ENCODE measurements around the gene NOL3.
"Not testable (repeated sequence)": the region's sequence is repeated elsewhere in the genome, so short reads cannot be mapped to it uniquely, and the experiment has no call there.

The NOL3 gene

DNA sequence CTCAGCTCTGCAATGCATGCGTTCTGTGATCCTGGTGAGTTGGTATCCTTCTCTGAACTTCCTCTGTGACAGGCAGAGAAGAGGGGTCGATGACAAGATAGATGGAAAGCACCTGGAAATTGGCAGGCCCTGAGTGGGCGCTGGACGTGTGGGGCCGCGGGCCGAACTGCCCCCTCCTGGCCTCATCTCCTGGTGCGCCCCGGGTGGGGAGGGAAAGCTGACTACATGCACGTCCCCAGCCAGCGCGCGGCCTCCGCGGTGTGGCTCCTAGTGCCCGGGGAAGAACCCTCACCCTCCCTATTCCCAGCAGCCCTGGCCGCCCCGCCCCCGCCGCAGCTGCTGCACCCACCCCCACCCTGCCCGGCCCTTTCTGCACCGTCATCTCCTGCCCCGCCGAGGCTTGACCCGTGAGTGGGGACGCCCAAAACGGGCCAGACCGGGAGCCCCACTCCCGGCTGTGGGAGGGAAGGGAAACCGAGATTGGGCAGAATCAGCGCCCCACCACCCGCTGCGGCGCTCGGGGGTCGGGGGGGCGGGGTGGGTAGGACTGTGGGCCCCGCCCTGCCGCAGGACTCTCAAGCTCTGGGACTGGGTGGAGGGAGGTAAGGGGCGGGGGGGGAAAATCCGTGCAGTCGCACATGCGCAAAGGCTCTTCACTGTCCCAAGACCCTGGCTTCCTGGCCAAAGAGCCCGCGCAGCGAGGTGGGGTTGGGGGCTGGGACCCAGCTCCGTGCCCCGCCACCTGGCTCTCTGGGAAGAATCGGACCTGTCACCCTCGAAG is at the start of gene NOL3:
Gene NOL3 (plus strand): TSS at position 371 of the 781 bp plus-strand sequence.
- peak in 1 of 2 donors; percentile 57 for DNase-seq (ENCODE audit: extremely low read depth in 1 of 2, low read depth in 1 of 2)

DNA sequence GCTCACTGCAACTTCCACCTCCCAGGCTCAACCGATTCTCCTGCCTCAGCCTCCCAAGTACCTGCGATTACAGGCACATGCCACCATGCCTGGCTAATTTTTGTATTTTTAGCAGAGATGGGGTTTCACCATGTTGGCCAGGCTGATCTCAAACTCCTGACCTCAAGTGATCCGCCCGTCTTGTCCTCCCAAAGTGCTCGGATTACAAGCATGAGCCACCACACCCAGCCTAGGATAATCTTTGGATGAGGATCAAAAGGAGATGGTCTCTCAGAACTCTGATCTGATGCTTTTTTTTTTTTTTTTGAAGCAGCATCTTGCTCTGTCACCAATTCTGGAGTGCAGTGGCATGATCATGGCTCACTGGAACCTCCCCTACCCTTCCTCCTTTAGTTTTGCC is 47.5 kb upstream of the NOL3 start:
- not testable (repeated sequence) for DNase-seq (ENCODE audit: extremely low read depth in 1 of 2, low read depth in 1 of 2)

DNA sequence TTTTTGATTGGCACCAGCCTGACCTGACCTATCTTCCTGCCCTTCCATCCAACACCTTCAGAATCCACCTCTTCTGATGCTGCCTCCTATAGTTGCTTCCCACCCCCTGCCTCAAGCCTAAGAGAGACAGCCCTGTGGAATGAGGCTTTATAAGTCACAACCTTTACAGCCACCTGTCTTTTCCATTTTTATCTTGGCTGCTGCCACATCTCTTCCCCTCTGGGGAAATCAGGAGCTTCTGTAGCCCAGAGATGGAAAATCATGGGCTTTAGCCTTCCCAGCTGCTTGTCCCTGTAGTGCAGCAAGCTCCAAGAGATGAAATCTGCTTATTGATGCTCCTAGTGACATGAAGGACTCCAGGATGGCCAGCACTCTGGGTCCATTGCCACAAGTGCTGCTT is 41.9 kb upstream of the NOL3 start:
- no peak for DNase-seq (ENCODE audit: extremely low read depth in 1 of 2, low read depth in 1 of 2)

DNA sequence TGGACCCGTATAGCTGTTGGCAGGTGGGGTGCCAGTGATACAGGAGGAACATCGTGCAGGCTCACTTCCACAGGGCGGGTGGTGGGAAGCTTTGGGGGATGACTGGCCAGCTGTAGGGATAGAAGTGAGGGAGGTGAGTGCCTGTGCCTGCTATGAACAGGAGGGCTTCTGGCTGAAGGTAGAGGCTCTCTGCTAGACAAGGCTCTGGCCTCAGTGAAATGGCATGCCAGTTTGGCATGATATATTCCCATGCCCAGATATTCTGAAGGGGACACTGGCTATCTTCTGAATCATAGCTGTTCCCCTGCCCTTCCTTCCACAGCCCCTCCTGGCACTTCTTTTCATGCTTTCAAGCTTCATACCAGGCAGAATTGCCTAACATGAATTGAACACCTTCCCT is 41.5 kb upstream of the NOL3 start:
- no peak for DNase-seq (ENCODE audit: extremely low read depth in 1 of 2, low read depth in 1 of 2)

DNA sequence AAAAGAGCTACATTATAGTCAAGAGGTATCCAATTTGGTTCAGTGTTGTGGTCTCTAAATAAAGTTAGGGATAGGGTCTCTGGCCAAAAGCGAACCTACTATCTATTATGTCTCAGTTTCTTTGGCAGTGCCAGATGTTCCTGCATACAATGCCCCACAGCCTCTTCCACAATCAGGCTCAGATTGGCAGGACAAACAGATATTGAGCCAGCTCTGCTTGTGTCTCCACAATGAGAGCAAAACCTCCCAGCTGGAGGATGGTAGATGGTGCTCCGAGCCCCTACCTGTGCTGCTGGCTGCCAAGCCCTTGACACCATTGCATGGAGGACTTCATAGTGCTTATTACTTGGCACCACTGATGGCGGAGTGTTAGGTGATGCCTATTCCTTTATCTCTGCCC is 40.9 kb upstream of the NOL3 start:
- DNase-seq (ENCODE audit: extremely low read depth in 1 of 2, low read depth in 1 of 2), result no peak

DNA sequence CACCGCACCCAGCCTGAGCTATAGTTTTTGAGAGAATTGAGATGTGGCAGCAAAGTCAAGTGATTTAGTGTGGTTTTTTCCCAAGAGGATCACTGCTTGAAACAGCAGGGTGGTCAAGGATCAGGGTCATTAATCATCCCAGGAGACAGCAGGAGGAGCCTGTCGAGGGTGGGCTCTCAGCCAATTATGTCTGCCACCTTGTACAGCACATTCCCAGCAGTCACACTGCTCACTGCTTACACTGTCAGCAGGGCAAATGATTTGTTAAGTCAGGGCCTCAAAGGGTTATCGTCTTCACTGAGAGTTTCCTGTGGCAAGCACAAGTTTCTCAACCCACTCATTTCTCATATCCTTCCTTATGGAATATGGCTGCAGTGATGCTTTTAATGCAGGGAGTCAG is 32.7 kb upstream of the NOL3 start:
- no peak for DNase-seq (ENCODE audit: extremely low read depth in 1 of 2, low read depth in 1 of 2)

DNA sequence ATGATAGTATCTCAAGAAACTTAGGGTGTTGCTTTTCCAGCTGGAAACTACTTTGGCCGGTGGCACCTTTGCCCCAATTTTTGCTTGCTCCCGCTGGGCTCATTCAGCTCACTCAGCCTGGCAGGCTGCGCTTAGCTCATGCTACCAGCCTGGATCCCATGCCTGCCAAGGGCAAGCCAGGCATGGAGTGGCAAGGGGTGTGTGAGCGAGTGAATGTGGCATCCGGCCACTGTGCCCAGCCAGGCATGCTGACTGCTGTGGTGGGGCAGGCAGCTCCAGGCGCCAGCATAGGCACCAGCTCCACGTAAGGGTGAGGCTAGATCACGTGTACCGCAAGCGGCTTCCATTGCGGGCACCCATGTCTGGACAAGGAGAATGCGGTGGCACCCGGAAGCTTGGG is 28.9 kb upstream of the NOL3 start:
- DNase-seq (ENCODE audit: extremely low read depth in 1 of 2, low read depth in 1 of 2), result no peak

DNA sequence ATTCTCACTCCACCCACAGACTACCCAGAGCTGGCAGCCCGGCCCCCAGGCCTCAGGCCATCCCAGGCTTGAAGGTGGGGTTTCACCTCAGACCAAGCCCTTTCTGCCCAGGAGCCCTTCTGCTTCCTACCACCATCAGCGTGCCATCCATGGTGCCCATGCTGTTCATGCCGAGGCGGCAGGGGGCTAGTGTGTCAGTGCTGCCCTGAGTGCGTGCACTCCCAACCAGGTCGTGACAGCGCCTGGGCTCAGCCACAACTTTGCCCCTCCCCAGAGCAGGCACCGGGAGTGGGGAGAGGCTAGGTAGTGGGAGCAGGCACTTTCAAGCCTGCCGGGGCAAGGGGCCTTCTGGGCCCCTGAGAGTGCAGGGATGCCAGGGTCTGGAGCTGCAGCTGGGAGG is 28.0 kb upstream of the NOL3 start:
- no peak for DNase-seq (ENCODE audit: extremely low read depth in 1 of 2, low read depth in 1 of 2)

DNA sequence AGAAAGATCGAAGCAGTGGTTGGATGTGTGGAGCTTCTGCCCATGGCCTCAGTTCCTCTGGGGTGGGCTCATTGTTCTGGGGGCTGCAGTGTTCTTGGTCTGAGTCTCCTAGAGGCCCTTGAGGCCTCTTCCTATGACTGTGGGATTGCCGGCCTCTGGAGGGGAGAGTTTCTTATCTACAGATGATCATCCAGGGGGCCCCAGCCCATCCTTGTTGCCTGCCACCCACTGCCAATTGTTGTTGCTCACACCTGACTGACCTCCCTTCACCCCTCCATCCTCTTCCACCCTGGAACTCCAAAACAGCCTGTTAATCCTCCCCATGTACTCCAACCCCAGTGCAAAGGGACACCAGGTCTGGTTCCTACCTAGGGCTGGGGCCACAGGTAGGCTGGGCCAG is 25.4 kb upstream of the NOL3 start:
- no peak for DNase-seq (ENCODE audit: extremely low read depth in 1 of 2, low read depth in 1 of 2)

DNA sequence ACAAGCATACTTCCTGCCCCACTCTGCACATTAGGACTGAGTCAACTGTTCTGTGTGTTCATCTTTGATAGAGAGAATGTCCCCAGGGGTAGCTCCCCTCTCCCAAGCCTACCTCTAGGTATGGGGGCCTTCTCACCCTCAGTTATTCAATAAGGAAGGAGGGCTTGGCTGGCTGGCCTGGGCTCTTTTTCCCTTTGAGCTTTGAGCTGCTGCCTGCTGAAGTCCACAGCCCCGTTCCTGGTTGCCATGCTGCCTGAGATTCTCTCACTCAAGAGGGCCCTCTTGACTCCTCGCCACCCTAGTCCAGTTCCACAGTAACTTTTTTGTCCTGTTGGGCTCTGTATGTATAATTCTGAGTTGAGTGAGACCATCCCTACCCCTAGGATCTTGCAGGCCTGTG is 24.6 kb upstream of the NOL3 start:
- no peak for DNase-seq (ENCODE audit: extremely low read depth in 1 of 2, low read depth in 1 of 2)

DNA sequence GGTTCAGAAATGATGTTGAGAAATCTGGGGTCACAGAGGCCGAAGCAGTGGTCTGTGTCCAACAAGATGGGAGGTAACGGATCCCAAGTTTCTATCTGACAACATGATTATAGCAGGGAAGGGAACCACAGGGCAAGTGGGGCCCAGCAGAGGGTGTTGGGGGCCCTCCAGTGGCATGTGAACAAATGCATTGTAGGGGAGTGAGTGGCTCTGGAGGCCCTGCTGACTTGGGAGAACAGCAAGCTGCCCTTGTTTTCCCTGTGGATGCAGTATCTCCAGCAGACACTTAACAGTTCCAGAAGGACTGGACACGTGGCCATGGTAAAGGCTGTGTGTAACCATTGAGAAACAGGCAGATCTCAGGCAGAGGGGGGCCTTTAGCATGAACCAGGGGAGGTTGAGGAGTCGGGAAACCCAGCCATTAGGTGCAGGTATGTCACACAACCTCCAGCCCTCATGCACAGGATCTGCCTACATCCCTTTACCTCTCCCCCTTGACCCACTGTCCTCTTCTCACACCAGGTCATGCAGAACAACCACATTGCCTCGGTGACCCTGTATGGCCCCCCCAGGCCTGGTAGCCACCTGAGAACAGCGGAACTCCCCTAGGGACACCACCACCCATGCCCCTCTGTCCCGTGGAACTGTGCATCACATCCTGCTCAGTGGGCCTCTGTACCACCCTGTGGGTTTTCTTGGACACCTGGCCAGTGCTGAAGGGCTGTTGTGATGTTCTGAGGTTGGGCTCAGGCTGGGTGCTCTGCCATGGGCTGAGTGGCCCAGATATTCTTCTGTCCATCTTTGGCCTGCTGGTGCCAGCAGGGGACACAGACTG is 23.6 kb upstream of the NOL3 start:
- DNase-seq (ENCODE audit: extremely low read depth in 1 of 2, low read depth in 1 of 2), result no peak

DNA sequence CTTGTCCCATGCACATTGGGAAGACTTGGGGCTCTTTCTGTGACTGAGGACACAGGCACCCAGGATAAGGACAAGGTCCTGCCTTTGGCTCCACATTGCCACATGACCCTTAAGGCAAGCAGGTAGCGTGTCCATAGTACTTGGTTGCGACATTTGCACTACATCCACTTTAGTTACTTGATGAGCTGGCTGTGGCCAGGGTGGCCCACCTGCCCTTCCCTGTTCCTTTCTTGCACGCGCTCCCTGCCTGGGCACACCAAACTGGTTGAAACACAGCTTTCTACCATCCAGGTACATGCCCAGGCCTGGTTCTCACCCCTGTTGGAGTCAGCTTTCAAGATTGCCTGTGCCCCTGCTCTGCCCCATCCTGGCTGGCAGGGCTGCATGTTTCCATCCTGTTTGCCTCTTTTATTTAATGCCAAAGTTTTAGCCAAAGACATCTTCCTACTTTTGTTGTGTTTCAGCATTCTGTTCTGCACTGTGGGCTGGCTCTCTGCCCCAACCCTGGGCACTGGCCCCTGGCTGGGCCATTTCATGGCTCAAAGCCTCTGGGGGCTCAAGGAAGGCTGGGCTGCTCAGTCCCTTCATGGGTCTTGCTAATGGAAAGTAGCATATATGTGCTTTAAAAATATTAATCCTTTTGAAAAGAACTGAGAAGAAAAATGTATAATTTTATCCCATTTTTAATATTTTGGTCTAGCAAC is 22.7 kb upstream of the NOL3 start:
- DNase-seq (ENCODE audit: extremely low read depth in 1 of 2, low read depth in 1 of 2), result no peak

DNA sequence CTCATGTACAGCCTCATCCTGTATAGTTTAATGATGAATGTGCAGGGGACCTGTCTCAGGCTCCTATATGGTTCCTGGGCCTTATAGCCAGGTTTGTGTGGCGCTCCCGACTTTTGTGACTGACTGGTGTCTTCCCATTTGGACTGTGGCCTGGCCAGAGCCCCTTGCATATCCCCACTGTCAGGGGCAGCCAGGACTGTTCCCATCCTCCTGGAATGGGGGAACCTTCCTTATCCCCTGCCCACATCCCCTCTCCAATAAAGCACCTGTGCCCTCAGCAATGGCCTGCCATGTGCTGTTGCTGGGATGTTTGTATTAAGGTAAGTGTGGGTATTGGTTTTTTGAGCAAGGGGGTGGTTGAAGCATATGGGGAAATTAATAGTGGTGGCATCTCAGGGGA is 22.1 kb upstream of the NOL3 start:
- no peak for DNase-seq (ENCODE audit: extremely low read depth in 1 of 2, low read depth in 1 of 2)

DNA sequence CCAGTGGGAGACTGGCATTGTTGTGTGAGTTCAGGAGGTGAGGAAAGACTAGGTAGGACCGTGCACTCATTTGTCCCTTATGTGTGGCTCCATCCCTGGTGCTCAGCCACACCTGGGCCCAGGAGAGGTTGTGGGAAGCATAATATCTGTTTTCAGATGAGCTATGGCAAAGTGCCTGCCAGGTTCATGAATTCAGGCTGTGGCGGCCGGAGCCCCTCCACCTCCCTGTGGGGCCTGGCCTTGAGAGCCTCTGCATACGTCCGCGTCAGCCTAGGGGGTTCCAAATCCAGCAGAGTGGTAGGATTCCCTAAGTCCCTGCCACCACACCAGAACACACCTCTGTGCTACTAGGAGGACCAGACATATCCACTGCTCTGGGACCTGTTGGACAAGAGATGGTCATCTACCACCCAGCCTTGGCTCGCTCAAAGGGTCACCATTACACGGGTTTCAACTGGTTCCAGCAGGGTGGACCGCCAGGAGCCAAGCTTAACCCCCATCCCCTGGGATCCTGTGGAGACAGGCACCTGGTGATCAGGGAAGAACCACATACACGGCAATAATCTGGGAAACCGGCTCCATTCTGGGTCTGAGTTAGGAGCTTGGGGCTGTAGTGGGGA is 21.6 kb upstream of the NOL3 start:
- no peak for DNase-seq (ENCODE audit: extremely low read depth in 1 of 2, low read depth in 1 of 2)

DNA sequence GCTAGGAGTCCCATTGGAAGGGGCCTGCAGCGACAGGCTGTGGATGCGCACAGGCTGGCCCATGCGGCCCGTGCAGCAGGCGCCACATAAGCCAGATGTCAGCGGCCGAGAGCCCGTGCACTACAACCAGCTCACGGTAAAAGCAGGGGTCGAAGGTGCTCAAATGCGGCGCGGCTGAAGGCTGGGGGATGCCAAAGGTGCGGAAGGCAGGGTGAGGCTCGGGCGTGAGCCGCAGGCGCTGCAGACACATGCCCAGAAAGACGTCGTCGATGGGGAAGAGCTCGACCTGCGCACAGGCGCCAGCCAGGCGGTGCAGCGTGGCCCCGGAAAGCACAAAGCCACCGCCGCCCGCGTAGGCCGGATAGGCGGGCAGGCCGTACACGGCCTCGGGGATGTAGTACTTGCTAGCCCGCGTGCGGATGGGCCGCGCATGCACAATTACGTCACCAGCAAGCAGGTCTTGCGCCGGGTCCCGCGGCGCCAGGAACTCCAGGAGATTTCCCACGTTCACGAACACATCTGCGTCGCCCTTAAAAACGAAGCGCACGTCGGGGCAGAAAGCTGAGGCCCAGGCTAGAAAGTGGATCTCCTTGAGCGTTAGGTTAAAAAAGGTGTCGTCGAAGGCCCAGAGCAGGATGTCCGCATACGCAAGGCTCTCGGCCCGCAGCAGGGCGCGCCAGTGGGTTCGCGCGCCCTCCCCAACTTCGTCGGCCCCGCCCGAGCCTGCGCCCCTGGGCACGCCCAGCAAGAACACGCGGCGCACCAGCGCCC is 20.9 kb upstream of the NOL3 start:
- DNase-seq (ENCODE audit: extremely low read depth in 1 of 2, low read depth in 1 of 2), result no peak

DNA sequence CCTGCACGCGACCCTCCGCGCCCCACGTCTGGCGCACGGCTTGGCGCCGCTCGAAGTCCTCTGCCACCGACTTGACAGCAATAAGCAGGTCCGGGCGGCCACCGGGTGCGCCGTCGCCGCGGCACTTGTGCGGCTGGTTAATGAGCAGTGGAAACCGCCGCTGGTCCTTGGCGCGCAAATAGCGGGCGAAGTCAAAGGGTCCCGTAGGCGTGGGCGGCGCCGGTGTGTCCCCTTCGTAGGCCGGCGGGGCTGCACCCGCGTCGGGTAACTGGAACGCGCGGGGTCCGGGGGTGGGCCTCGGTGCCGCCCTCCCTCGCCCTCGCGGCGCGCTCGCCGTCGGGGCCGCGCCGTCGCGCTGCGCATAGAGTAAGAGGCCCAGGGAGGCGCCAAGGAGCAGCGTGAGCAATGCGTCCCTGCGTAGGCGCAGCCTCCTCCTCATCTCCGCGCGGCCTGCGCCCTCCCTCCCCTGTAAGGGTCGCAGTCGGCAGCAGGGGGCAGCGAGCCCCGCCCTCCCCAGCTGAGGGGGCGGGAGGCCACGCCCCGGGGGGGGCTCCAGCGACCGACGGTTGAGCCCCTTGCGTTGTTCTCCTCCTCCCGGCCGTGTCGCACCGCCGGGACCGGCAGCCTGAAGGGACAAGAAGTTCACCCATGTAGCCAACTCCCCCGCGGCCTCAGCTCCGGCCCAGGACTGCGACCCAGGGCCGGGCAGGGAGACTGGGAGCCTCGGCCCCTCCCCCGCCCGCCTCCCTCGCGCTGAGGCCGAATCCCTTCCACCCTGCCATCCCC is 20.1 kb upstream of the NOL3 start:
- no peak for DNase-seq (ENCODE audit: extremely low read depth in 1 of 2, low read depth in 1 of 2)

DNA sequence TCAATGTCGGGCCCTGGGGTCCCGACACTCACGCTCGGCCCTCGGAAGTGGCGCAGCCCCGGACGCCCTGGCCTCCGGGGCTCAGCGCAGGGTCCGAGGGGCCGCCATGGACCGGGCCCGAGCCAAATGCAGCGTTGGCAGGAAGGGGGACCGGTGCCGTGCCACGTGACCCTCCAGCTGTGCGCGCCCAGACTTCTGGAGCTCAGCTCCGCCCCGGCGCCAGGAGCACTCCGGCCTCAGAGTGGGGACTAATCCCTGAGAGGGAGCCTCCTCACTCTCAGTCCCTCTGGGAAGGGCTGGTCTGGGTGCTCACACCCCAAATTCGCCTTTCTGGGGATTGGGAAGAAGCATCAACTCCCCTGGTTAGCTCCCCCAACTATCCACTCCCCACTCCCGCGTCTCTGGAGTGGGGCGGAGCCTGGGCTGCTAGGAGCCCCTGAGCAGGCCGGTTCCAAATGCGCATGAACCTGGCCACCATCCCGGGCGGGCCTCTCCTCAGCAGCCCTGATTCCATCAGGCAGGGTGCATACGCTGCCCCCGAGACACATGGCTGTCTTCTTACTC is 19.4 kb upstream of the NOL3 start, which contains the start of gene B3GNT9:
Gene B3GNT9 (minus strand): TSS at position 166 of the 564 bp plus-strand sequence. CDS start 513 bp downstream, outside the sequence.
- DNase-seq (ENCODE audit: extremely low read depth in 1 of 2, low read depth in 1 of 2), result no peak

DNA sequence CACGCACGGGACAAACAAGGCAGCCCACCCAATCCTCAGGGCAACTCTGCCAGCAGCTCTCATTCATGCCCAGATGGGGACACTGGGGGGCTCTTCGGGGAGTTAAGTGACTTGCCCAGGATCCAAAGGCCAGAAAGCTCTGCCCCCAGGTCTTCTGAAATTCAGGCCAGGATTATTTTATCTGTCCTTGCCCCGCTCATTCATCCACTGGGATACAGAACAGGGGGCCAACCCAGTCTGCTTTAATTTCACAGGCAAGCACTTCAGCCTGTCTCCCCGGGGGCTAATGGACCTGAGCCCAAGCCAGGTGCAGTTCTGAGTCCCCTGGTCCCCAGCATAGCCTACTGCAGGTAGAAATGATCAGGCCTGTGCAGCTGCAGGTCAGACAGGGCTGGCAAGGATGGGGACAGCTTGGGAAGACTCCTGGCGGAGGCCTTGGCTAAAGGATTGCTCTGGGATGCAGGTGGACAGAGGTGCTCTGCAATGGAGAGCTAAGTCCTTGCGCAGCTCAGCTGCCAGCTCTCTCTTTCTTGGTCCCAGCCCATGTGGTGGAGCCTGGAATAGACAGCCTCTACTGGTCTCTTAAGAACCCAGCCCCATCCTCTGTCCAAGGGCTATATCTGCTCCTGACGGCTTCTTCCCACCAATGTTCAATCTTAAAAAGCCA is 18.8 kb upstream of the NOL3 start:
- DNase-seq (ENCODE audit: extremely low read depth in 1 of 2, low read depth in 1 of 2), result no peak

Measured in stimulated activated CD8-positive, alpha-beta memory T cell treated with anti-CD3 and anti-CD28 coated beads, Interleukin-7, amount 100 ng/mL, for 48 hours (primary cell).